GM19468 (cell line): Measurements from ENCODE around the gene SPATA21.
A peak's percentile ranks its signal among the peaks of the same experiment; 100 is the strongest.

Experiments
- ATAC-seq: cut with Tn5 transposase; IDR thresholded peaks from one replicate; pipeline ENCODE4 v1.9.1; 2021; ENCODE audit warnings: mild to moderate bottlenecking, moderate library complexity, moderate number of reproducible peaks; ENCODE audit not compliant: unreplicated experiment; ENCODE audit errors: extremely low read depth

The SPATA21 gene

GRCh38 chr1:16351994-16352841 is 85.0 kb downstream of the SPATA21 start, which contains the start of gene FBXO42:
Gene FBXO42, minus strand, starts transcription at chr1:16352480. Its CDS starts 37,062 bp downstream, at chr1:16315418.
- ATAC-seq, result peak; percentile 77

GRCh38 chr1:16351456-16351993 is 85.7 kb downstream of the SPATA21 start:
- no peak for ATAC-seq

GRCh38 chr1:16349847-16350406 is 87.3 kb downstream of the SPATA21 start:
- no peak for ATAC-seq
